WTC11 (cell line): ENCODE results near the gene LEKR1.

Experiments
- AR ChIP-seq: fragments of 250-450 bp; sonication (Bioruptor Pico); IDR thresholded peaks from 2 replicates; pipeline ENCODE4 v1.9.0; 2021; ENCODE audit warnings: mild to moderate bottlenecking
- ATF6 ChIP-seq: sonication (generic); formaldehyde crosslinking; IDR thresholded peaks from 2 replicates; pipeline ENCODE4 v1.8.1; 2023; ENCODE audit warnings: mild to moderate bottlenecking, missing genetic modification reagents
- CREB1 ChIP-seq: sonication (generic); formaldehyde crosslinking; IDR thresholded peaks from 2 replicates; pipeline ENCODE4 v1.8.0; 2023; ENCODE audit warnings: mild to moderate bottlenecking, missing genetic modification reagents
- CTCF ChIP-seq: fragments of 200-600 bp; IDR thresholded peaks from 2 replicates; pipeline ENCODE4 v1.8.0; 2022; ENCODE audit warnings: antibody characterized with exemption
- ESRRA ChIP-seq: sonication (generic); formaldehyde crosslinking; IDR thresholded peaks from 2 replicates; pipeline ENCODE4 v1.8.1; 2022; ENCODE audit warnings: mild to moderate bottlenecking, missing genetic modification reagents, borderline replicate concordance
- JUN ChIP-seq: sonication (generic); formaldehyde crosslinking; IDR thresholded peaks from 2 replicates; pipeline ENCODE4 v1.8.0; 2023; ENCODE audit warnings: mild to moderate bottlenecking, missing genetic modification reagents
- NFE2L1 ChIP-seq: sonication (generic); formaldehyde crosslinking; IDR thresholded peaks from 2 replicates; pipeline ENCODE4 v1.8.1; 2023; ENCODE audit warnings: missing genetic modification reagents
- NR3C1 ChIP-seq: sonication (generic); formaldehyde crosslinking; conservative IDR thresholded peaks from 2 replicates; pipeline ENCODE4 v1.8.1; 2023; ENCODE audit warnings: low read depth, mild to moderate bottlenecking, missing genetic modification reagents
- RELA ChIP-seq: sonication (generic); formaldehyde crosslinking; IDR thresholded peaks from 2 replicates; pipeline ENCODE4 v1.8.1; 2022; ENCODE audit warnings: missing genetic modification reagents, mild to moderate bottlenecking, borderline replicate concordance
- SP1 ChIP-seq: sonication (generic); formaldehyde crosslinking; conservative IDR thresholded peaks from 2 replicates; pipeline ENCODE4 v1.8.1; 2022; ENCODE audit warnings: missing genetic modification reagents
- ZNF121 ChIP-seq: sonication (generic); formaldehyde crosslinking; IDR thresholded peaks from 2 replicates; pipeline ENCODE4 v1.8.0; 2023; ENCODE audit warnings: missing genetic modification reagents
- ZNF423 ChIP-seq: fragments of 250-450 bp; sonication (Bioruptor Pico); IDR thresholded peaks from 2 replicates; pipeline ENCODE4 v2.1.2; 2022; ENCODE audit warnings: mild to moderate bottlenecking, moderate library complexity
- TF ChIP-seq, protein P1 (sequence below): sonication (generic); formaldehyde crosslinking; IDR thresholded peaks from 2 replicates; pipeline ENCODE4 v1.8.1; 2023; ENCODE audit warnings: mild to moderate bottlenecking, missing genetic modification reagents, moderate library complexity
- TF ChIP-seq, protein P2 (sequence below): sonication (generic); formaldehyde crosslinking; conservative IDR thresholded peaks from 2 replicates; pipeline ENCODE4 v1.8.1; 2022; ENCODE audit warnings: mild to moderate bottlenecking, missing genetic modification reagents

DNA sequence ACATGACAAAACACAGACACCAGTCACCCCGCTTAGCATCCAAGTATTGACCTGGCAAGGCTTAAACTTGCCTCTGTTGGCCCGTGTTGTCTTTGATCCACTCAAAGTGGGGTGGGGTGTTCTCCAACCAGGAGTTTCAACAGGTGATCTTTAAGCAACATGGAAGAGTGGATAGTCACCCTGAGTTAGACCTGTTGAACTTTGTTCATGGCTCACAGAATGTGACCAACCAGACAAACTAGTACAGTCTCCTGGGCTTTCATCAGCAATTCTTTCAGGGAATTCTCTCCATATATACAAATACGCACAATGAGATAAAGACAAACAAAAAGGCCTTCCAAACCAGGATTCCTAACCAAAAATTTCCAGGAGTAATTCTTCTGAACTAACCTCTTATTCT lies 11.9 kb downstream of the LEKR1 start:
- no peak for TF ChIP-seq CTCF
- TF ChIP-seq, protein P1, sequence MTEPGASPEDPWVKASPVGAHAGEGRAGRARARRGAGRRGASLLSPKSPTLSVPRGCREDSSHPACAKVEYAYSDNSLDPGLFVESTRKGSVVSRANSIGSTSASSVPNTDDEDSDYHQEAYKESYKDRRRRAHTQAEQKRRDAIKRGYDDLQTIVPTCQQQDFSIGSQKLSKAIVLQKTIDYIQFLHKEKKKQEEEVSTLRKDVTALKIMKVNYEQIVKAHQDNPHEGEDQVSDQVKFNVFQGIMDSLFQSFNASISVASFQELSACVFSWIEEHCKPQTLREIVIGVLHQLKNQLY (CRISPR knock-in tag), result no peak
- no peak for TF ChIP-seq ATF6 (CRISPR knock-in tag)
- TF ChIP-seq ZNF121, result no peak
- TF ChIP-seq NR3C1 (CRISPR knock-in tag), result no peak
- TF ChIP-seq SP1, result no peak
- TF ChIP-seq, protein P2, sequence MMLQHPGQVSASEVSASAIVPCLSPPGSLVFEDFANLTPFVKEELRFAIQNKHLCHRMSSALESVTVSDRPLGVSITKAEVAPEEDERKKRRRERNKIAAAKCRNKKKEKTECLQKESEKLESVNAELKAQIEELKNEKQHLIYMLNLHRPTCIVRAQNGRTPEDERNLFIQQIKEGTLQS (CRISPR knock-in tag), result no peak
- TF ChIP-seq ZNF423 (CRISPR knock-in tag), result no peak
- TF ChIP-seq NFE2L1, result no peak
- no peak for TF ChIP-seq ESRRA (CRISPR knock-in tag)
- no peak for TF ChIP-seq CREB1 (CRISPR knock-in tag)
- no peak for TF ChIP-seq JUN (CRISPR knock-in tag)
- no peak for TF ChIP-seq RELA
- TF ChIP-seq AR (CRISPR knock-in tag), result no peak
